Sigmoid colon (tissue), 4 donors: Measurements from ENCODE around the gene MLH3.

Source experiments
- CTCF ChIP-seq, 4 experiments: fragments of 450-650 bp in 3 of 4; fragments of 200-600 bp in 1 of 4; IDR thresholded peaks; one replicate each; pipeline ENCODE4 v1.5.1; 2016 to 2019; ENCODE audit warnings: antibody characterized with exemption in 4 of 4, mild to moderate bottlenecking in 3 of 4, moderate library complexity in 2 of 4
- EP300 ChIP-seq, 4 donors: sonication (generic); formaldehyde crosslinking; IDR thresholded peaks; one replicate each; pipeline ENCODE4 v1.6.1; 2017; ENCODE audit warnings: antibody characterized with exemption in 4 of 4
- POLR2A ChIP-seq, 2 donors: fragments of 450-650 bp; IDR thresholded peaks; one replicate each; pipeline ENCODE4 v1.6.1; 2016; ENCODE audit warnings: antibody characterized with exemption in 2 of 2, mild to moderate bottlenecking in 2 of 2, moderate library complexity in 2 of 2

- TF ChIP-seq CTCF (IDR thresholded peaks at IDR 0.05), result no peak
- no peak for TF ChIP-seq POLR2A (IDR thresholded peaks at IDR 0.05)
- no peak for TF ChIP-seq EP300 (IDR thresholded peaks at IDR 0.05)
These were observed 36.9 kb upstream of the MLH3 start for GRCh38 chr14:75088153-75088552.
